DND-41 (cell line): ENCODE measurements around the gene FSTL1.

Experiments used
- ATAC-seq: fragments of 200-7000 bp; cut with Tn5 transposase; 3 replicates; pipeline ENCODE4 v1.9.1; 2021; ENCODE audit warnings: low read depth; ENCODE audit not compliant: insufficient read depth
- DNase-seq: peaks from one replicate; pipeline ENCODE4 v3.0.0-alpha.2; 2020
- H2AFZ ChIP-seq: 2 replicates; pipeline ENCODE4 v1.6.0; 2012; ENCODE audit warnings: low read depth, low read length
- H3K27ac ChIP-seq: 2 replicates; pipeline ENCODE4 v1.5.1; 2012; ENCODE audit warnings: low read length, inconsistent platforms
- H3K27me3 ChIP-seq: fragments of 200-600 bp; sonication (generic); 2 replicates; pipeline ENCODE4 v1.6.0; 2012; ENCODE audit warnings: low read length, mild to moderate bottlenecking, inconsistent platforms; ENCODE audit not compliant: insufficient read depth, poor library complexity
- H3K36me3 ChIP-seq: 2 replicates; pipeline ENCODE4 v1.5.1; 2012; ENCODE audit warnings: low read length, inconsistent platforms; ENCODE audit not compliant: insufficient read depth
- H3K4me1 ChIP-seq: 2 replicates; pipeline ENCODE4 v1.5.1; 2012; ENCODE audit warnings: mild to moderate bottlenecking, low read length; ENCODE audit not compliant: insufficient read depth
- H3K4me2 ChIP-seq: 2 replicates; pipeline ENCODE4 v1.6.0; 2012; ENCODE audit warnings: mild to moderate bottlenecking, moderate library complexity, low read length, inconsistent platforms; ENCODE audit not compliant: insufficient read depth
- H3K4me3 ChIP-seq, 2 experiments: fragments of 200-600 bp in 1 of 2; shearing (Covaris generic) in 1 of 2; 2 replicates each; pipeline ENCODE4 v1.5.1; 2012 to 2016; ENCODE audit warnings: inconsistent platforms in 2 of 2, low read length in 2 of 2, mild to moderate bottlenecking in 2 of 2, low read depth in 1 of 2, moderate library complexity in 1 of 2
- H3K79me2 ChIP-seq: 2 replicates; pipeline ENCODE4 v1.6.0; 2012; ENCODE audit warnings: low read length, inconsistent platforms; ENCODE audit not compliant: insufficient read depth
- H3K9ac ChIP-seq: 2 replicates; pipeline ENCODE4 v1.6.0; 2012; ENCODE audit warnings: low read depth, mild to moderate bottlenecking, inconsistent platforms, low read length, moderate library complexity
- H3K9me3 ChIP-seq: 2 replicates; pipeline ENCODE4 v1.5.1; 2012; ENCODE audit warnings: low read length, moderate library complexity, mild to moderate bottlenecking, inconsistent platforms; ENCODE audit not compliant: insufficient read depth, severe bottlenecking
- H4K20me1 ChIP-seq: 2 replicates; pipeline ENCODE4 v1.6.0; 2012; ENCODE audit warnings: low read length; ENCODE audit not compliant: insufficient read depth
- EZH2 ChIP-seq: IDR thresholded peaks from 3 replicates; pipeline ENCODE4 v1.6.1; 2012; ENCODE audit warnings: borderline replicate concordance, low read depth, mild to moderate bottlenecking, moderate library complexity, low read length, inconsistent platforms; ENCODE audit not compliant: severe bottlenecking
- TF ChIP-seq, protein P1 (sequence below): IDR thresholded peaks from 2 replicates; pipeline ENCODE4 v1.5.1; 2012; ENCODE audit warnings: borderline replicate concordance, low read length, moderate library complexity, mild to moderate bottlenecking; ENCODE audit not compliant: poor library complexity, severe bottlenecking; ENCODE audit errors: extremely low read depth

FSTL1 gene

DNA sequence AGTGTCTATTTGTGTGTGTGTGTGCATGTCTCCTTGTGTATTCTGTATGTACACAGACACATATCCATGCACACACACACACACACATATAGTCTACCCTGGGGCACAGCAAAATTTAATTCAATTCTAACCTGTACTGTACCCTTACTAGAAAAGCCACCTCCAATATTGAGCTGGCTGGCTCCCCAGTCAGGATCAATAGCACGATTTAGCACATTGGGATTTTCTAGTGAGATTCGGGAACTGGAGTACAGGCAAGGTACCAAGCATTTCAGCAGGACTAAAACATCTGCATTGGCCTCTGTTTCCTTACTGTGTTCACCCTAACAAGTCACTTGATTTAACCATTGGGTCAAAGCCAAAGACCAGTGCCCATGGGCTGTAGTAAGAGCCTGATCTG is 13.2 kb downstream of the FSTL1 start:
- H3K4me2 ChIP-seq: no peak overlapping the region
- no peak overlapping the region for H3K27ac ChIP-seq
- no peaks in the 10 kb centered on the region for H3K36me3 ChIP-seq
- no peaks in the 10 kb centered on the region for H3K27me3 ChIP-seq
- no peak overlapping the region for H3K4me3 ChIP-seq
- no peaks in the 10 kb centered on the region for H3K9me3 ChIP-seq
- no peaks in the 10 kb centered on the region for H3K79me2 ChIP-seq
- DNase-seq (no peak), ATAC-seq (no peak)
- no peak overlapping the region for H3K9ac ChIP-seq
- H2AFZ ChIP-seq: no peak overlapping the region
- TF ChIP-seq, protein P1, sequence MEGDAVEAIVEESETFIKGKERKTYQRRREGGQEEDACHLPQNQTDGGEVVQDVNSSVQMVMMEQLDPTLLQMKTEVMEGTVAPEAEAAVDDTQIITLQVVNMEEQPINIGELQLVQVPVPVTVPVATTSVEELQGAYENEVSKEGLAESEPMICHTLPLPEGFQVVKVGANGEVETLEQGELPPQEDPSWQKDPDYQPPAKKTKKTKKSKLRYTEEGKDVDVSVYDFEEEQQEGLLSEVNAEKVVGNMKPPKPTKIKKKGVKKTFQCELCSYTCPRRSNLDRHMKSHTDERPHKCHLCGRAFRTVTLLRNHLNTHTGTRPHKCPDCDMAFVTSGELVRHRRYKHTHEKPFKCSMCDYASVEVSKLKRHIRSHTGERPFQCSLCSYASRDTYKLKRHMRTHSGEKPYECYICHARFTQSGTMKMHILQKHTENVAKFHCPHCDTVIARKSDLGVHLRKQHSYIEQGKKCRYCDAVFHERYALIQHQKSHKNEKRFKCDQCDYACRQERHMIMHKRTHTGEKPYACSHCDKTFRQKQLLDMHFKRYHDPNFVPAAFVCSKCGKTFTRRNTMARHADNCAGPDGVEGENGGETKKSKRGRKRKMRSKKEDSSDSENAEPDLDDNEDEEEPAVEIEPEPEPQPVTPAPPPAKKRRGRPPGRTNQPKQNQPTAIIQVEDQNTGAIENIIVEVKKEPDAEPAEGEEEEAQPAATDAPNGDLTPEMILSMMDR: no peak
- no peak for TF ChIP-seq EZH2
- H3K4me1 ChIP-seq: no peaks in the 10 kb centered on the region
- H4K20me1 ChIP-seq: no peaks in the 10 kb centered on the region

DNA sequence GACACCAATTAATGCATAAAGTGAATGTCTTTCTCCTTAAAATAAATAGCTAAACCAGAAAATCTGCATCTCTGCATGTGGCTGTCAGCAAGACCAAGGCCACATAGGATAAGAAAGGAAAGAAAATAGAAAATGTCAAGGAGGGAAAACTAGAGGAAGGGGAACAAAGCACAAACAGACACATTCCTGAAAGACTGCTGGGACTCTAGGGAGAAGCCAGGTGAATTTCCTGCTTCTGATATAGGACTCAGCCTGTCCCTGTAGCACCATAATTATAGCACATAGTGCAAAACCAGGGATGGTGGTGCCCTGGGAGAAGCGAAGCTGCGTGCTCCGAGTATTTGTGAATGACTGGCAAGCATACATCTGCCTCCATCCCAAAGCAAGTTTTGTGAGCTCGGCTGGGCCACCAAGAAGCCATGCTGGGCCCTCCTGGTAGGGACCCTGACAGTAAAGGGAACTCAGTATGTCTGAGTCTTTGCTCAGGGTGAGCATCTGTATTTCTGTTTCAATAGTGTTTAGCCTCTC is 14.2 kb downstream of the FSTL1 start:
- Histone ChIP-seq H3K27me3 (no peaks in the 10 kb centered on the region), H3K27ac (no peak overlapping the region), H3K9ac (no peak overlapping the region), H3K4me3 (no peak overlapping the region), H3K4me1 (no peaks in the 10 kb centered on the region), H2AFZ (no peak overlapping the region), H3K79me2 (no peaks in the 10 kb centered on the region), H4K20me1 (no peaks in the 10 kb centered on the region), H3K9me3 (no peaks in the 10 kb centered on the region), H3K4me2 (no peak overlapping the region), H3K36me3 (no peaks in the 10 kb centered on the region)
- ATAC-seq (no peak), DNase-seq (no peak)
- TF ChIP-seq, protein P1: no peak
- no peak for TF ChIP-seq EZH2

GRCh38 chr3:120435621-120436020 is 15.2 kb downstream of the FSTL1 start:
- H3K4me1 ChIP-seq: no peaks in the 10 kb centered on the region
- no peaks in the 10 kb centered on the region for H3K79me2 ChIP-seq
- DNase-seq (no peak), ATAC-seq (no peak)
- H3K27ac ChIP-seq: no peak overlapping the region
- no peak overlapping the region for H3K4me2 ChIP-seq
- H3K9me3 ChIP-seq: no peaks in the 10 kb centered on the region
- H3K27me3 ChIP-seq: no peaks in the 10 kb centered on the region
- H4K20me1 ChIP-seq: no peaks in the 10 kb centered on the region
- H3K4me3 ChIP-seq: no peak overlapping the region
- no peaks in the 10 kb centered on the region for H3K36me3 ChIP-seq
- no peak for TF ChIP-seq EZH2
- TF ChIP-seq, protein P1: no peak
- no peak overlapping the region for H3K9ac ChIP-seq
- no peak overlapping the region for H2AFZ ChIP-seq
